Neuronal stem cell (in vitro differentiated cells): ENCODE results near the gene CAVIN1.
A peak's percentile ranks its signal among the peaks of the same experiment; 100 is the strongest.

Experiments
- DNase-seq: peaks from one replicate; pipeline ENCODE4 v3.0.0-alpha.2; 2013; ENCODE audit warnings: low spot score
- H2AFZ ChIP-seq: one replicate; pipeline ENCODE4 v1.6.1; 2013; ENCODE audit warnings: mild to moderate bottlenecking, low read length, inconsistent platforms
- H2AK5ac ChIP-seq: 2 replicates; pipeline ENCODE4 v1.6.1; 2013; ENCODE audit warnings: low read depth, mild to moderate bottlenecking, inconsistent platforms, low read length, moderate library complexity, mixed read lengths
- H2BK120ac ChIP-seq: 2 replicates; pipeline ENCODE4 v1.6.1; 2013; ENCODE audit warnings: low read depth, mild to moderate bottlenecking, inconsistent platforms, low read length, moderate library complexity, mixed read lengths
- H2BK12ac ChIP-seq: one replicate; pipeline ENCODE4 v1.6.1; 2013; ENCODE audit warnings: low read length, inconsistent platforms
- H2BK15ac ChIP-seq: 2 replicates; pipeline ENCODE4 v1.6.1; 2013; ENCODE audit warnings: mild to moderate bottlenecking, low read length, inconsistent platforms, mixed read lengths
- H2BK5ac ChIP-seq: one replicate; pipeline ENCODE4 v1.6.1; 2013; ENCODE audit warnings: inconsistent platforms, mild to moderate bottlenecking, low read length, moderate library complexity
- H3K14ac ChIP-seq: one replicate; pipeline ENCODE4 v1.6.1; 2013; ENCODE audit warnings: low read length, inconsistent platforms
- H3K18ac ChIP-seq: 2 replicates; pipeline ENCODE4 v1.6.1; 2013; ENCODE audit warnings: low read length, inconsistent platforms
- H3K23ac ChIP-seq: 2 replicates; pipeline ENCODE4 v1.6.1; 2013; ENCODE audit warnings: low read depth, mild to moderate bottlenecking, mixed read lengths, low read length, inconsistent platforms; ENCODE audit not compliant: poor library complexity
- H3K27ac ChIP-seq: replicated peaks from 3 replicates; pipeline ENCODE4 v1.5.1; 2013; ENCODE audit warnings: low read length, inconsistent platforms
- H3K27me3 ChIP-seq, 3 experiments: 2 replicates each; pipeline ENCODE4 v1.6.1; 2013; ENCODE audit warnings: low read length in 3 of 3, mild to moderate bottlenecking in 2 of 3, inconsistent platforms in 1 of 3, low read depth in 1 of 3, mixed read lengths in 1 of 3, moderate library complexity in 1 of 3; ENCODE audit not compliant: control insufficient read depth in 3 of 3, insufficient read depth in 3 of 3
- H3K36me3 ChIP-seq, 2 donors: replicated peaks in 1 of 2; 2 replicates each; pipeline ENCODE4 v1.6.1; 2013; ENCODE audit warnings: low read length in 2 of 2; ENCODE audit not compliant: control insufficient read depth in 2 of 2, insufficient read depth in 2 of 2
- H3K4ac ChIP-seq: 2 replicates; pipeline ENCODE4 v1.6.1; 2013; ENCODE audit warnings: inconsistent platforms, mild to moderate bottlenecking, low read length, moderate library complexity
- H3K4me1 ChIP-seq, 2 donors: 1 replicate in 1 of 2; 2 replicates in 1 of 2; pipeline ENCODE4 v1.6.1; 2013; ENCODE audit warnings: low read length in 2 of 2, low read depth in 1 of 2; ENCODE audit not compliant: control insufficient read depth in 2 of 2, insufficient read depth in 1 of 2
- H3K4me2 ChIP-seq: one replicate; pipeline ENCODE4 v1.6.1; 2013; ENCODE audit warnings: mild to moderate bottlenecking, low read length, inconsistent platforms; ENCODE audit not compliant: insufficient read depth, poor library complexity, severe bottlenecking
- H3K4me3 ChIP-seq, 2 donors: 2 replicates each; pipeline ENCODE4 v1.5.1; 2013; ENCODE audit warnings: low read length in 2 of 2, mild to moderate bottlenecking in 2 of 2, inconsistent platforms in 1 of 2, moderate library complexity in 1 of 2
- H3K79me1 ChIP-seq: one replicate; pipeline ENCODE4 v1.6.1; 2013; ENCODE audit warnings: low read depth, mild to moderate bottlenecking, inconsistent platforms, low read length, moderate library complexity
- H3K9ac ChIP-seq: one replicate; pipeline ENCODE4 v1.6.1; 2013; ENCODE audit warnings: mild to moderate bottlenecking, low read depth, low read length, inconsistent platforms; ENCODE audit not compliant: poor library complexity
- H3K9me3 ChIP-seq, 2 donors: replicated peaks in 1 of 2; 2 replicates each; pipeline versions ENCODE3 to v1.6.1; 2013; ENCODE audit warnings: low read length in 2 of 2, mild to moderate bottlenecking in 2 of 2, inconsistent platforms in 1 of 2, low read depth in 1 of 2, mixed read lengths in 1 of 2, moderate library complexity in 1 of 2; ENCODE audit not compliant: control insufficient read depth in 2 of 2, insufficient read depth in 1 of 2
- H4K8ac ChIP-seq: one replicate; pipeline ENCODE4 v1.6.1; 2013; ENCODE audit warnings: low read depth, mild to moderate bottlenecking, inconsistent platforms, low read length, moderate library complexity
- H4K91ac ChIP-seq: one replicate; pipeline ENCODE4 v1.6.1; 2013; ENCODE audit warnings: low read length, low read depth, mild to moderate bottlenecking, inconsistent platforms; ENCODE audit not compliant: poor library complexity
- WGBS, 2 donors: extraction: QIAGEN DNeasy Blood & Tissue Kit; methylation state at CpG; one replicate each; pipeline ENCODE4 v1.1.7; 2013; ENCODE audit warnings: missing lambda C conversion rate in 2 of 2, mixed read lengths in 1 of 2; ENCODE audit not compliant: insufficient read length in 2 of 2, insufficient replicate concordance in 1 of 2; ENCODE audit errors: extremely low coverage in 2 of 2; 5-methylcytosine and 5-hydroxymethylcytosine counted together

The CAVIN1 gene

GRCh38 chr17:42389899-42390298 lies 33.2 kb downstream of the CAVIN1 start:
- Histone ChIP-seq H2BK15ac (peak overlapping the region; percentile 27), H3K23ac (no peak overlapping the region), H3K27ac (no peak overlapping the region), H3K9me3 (no peaks in the 10 kb centered on the region), H2BK5ac (no peak overlapping the region), H3K9ac (no peak overlapping the region), H4K91ac (no peak overlapping the region), H2AK5ac (no peak overlapping the region), H2BK120ac (no peak overlapping the region), H3K14ac (no peak overlapping the region), H3K4me3 (no peak overlapping the region), H3K36me3 (peaks cover 2 to 11% of the 10 kb centered on the region in 2 donors), H3K4ac (no peak overlapping the region), H4K8ac (no peak overlapping the region), H3K4me2 (no peak overlapping the region), H3K18ac (no peak overlapping the region), H2AFZ (no peak overlapping the region), H3K4me1 (peaks cover 6 to 12% of the 10 kb centered on the region in 2 donors), H3K79me1 (peaks cover 5% of the 10 kb centered on the region), H3K27me3 (no peaks in the 10 kb centered on the region), H2BK12ac (no peak overlapping the region)
- no peak for DNase-seq
- WGBS, 2 donors, result no CpG with 5 or more reads among the region's 5 CpGs

- H2BK12ac ChIP-seq, result no peak overlapping the region
- no peak overlapping the region for H2BK5ac ChIP-seq
- no peak overlapping the region for H3K9ac ChIP-seq
- peaks cover 2 to 19% of the 10 kb centered on the region in 2 donors for H3K36me3 ChIP-seq
- H2AFZ ChIP-seq, result peak overlapping the region; percentile 59
- DNase-seq, result no peak
- no peak overlapping the region for H3K4ac ChIP-seq
- no peak overlapping the region for H2BK15ac ChIP-seq
- peak overlapping the region in 1 of 2 donors; percentile 19 for H3K4me3 ChIP-seq
- no peaks in the 10 kb centered on the region for H3K9me3 ChIP-seq
- no peak overlapping the region for H3K18ac ChIP-seq
- no peak overlapping the region for H2AK5ac ChIP-seq
- WGBS, 2 donors, result no CpG with 5 or more reads among the region's 11 CpGs
- H3K14ac ChIP-seq, result no peak overlapping the region
- no peaks in the 10 kb centered on the region for H3K27me3 ChIP-seq
- peaks cover 6 to 12% of the 10 kb centered on the region in 2 donors for H3K4me1 ChIP-seq
- H4K8ac ChIP-seq, result no peak overlapping the region
- H3K23ac ChIP-seq, result no peak overlapping the region
- no peak overlapping the region for H2BK120ac ChIP-seq
- peak overlapping the region; percentile 58 for H3K4me2 ChIP-seq
- no peak overlapping the region for H4K91ac ChIP-seq
- H3K27ac ChIP-seq, result no peak overlapping the region
- peaks cover 5% of the 10 kb centered on the region for H3K79me1 ChIP-seq
Observed at GRCh38 chr17:42389135-42389417, 34.0 kb downstream of the CAVIN1 start.

DNA sequence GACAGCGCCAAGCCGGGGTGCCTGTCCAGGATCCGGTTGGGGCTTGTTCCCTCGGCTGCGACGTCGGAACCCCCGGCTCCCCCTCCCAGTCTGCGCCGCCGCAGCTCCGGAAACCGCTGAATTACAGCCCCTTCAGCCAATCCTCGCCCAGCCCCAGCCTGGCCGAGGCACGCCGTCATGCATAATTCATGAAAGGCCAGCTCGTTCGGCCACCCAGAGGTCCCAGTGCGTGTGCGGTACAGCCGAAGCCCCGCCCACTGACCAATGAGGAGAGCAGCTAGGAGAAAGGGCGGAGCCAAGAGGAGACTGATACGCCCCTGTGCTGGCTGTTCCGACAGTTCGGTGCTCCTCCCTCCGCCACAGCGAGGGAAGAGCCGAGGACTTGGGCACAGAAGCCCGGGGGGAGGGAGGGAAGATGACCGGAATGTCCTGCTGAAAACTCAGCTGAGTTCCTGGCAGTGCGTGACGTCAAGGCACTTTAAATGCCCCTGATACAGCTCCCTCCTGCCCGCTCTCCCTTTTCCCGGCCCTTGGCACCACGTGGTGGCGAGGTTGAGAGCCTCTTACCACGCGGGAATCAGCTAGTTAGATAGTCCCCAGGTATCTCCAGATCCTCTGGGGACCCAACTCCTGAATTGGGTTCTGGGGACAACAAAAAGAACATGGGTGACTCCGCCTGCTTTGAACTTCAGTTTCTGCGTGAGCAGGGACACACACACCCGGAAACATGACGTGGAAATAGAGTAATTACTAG lies 34.5 kb downstream of the CAVIN1 start, which contains the start of gene STAT3:
TSS of gene STAT3 (minus strand) at position 62 of the 754 bp plus-strand sequence. CDS start 39,926 bp downstream, outside the sequence.
- Histone ChIP-seq H3K4me2 (peak within 1 kb of the TSS; percentile 83), H3K4ac (no peak within 1 kb of the TSS), H2BK15ac (peak within 1 kb of the TSS; percentile 85), H3K9me3 (peaks cover 0 to 3% of the 10 kb centered on the region in 2 donors), H2BK12ac (no peak within 1 kb of the TSS), H3K79me1 (peaks cover 5% of the 10 kb centered on the region), H4K8ac (no peak within 1 kb of the TSS), H3K9ac (peak within 1 kb of the TSS; percentile 93), H2AFZ (peak within 1 kb of the TSS; percentile 69), H3K14ac (peak within 1 kb of the TSS; percentile 75), H3K4me3 (peak within 1 kb of the TSS; percentile 91 to 96), H3K4me1 (peaks cover 6 to 12% of the 10 kb centered on the region in 2 donors), H3K36me3 (peaks cover 2 to 22% of the 10 kb centered on the region in 2 donors), H2BK5ac (peak within 1 kb of the TSS; percentile 95), H4K91ac (no peak within 1 kb of the TSS), H3K23ac (peak within 1 kb of the TSS; percentile 75), H2BK120ac (peak within 1 kb of the TSS; percentile 91), H3K18ac (peak within 1 kb of the TSS; percentile 92), H3K27ac (peak within 1 kb of the TSS; percentile 66), H2AK5ac (peak within 1 kb of the TSS; percentile 86), H3K27me3 (no peaks in the 10 kb centered on the region)
- peak; percentile 100 for DNase-seq
- no CpG with 5 or more reads among the region's 44 CpGs for WGBS, 2 donors

DNA sequence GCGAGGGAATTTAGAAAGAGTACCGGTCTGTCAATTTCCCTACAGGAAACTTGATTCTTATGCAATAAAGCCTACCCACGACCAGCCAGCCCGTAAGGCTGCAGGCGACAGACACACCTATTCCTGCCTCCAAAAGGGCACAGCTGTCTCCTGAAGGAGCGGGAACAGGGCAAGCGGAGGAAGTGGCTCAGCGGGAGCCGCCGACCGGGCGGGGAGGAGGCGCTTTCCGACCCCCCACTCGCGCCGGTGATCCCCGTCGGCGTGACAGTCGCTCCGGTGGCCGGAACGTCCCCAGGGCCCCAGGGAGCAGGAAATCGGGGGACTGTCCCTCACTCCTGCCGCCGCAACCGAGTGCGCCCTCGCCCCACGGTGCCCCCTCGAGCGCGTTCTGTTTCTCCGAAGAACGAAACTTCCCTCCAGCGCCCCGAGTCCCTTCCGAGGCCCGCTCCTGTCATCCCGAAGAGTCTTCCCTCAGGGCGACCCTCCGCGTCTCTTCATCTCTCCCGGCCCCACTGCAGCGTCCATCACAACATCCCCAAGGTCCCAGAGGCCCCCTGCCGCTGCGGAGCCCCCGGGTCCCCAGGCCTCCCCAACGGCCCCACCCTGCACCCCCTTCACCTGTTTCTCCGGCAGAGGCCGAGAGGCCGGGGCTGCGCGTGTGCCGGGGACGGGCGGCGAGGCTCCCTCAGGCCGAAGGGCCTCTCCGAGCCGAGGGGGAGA lies 35.2 kb downstream of the CAVIN1 start:
- no CpG with 5 or more reads among the region's 62 CpGs for WGBS, 2 donors
- Histone ChIP-seq H2BK12ac (no peak overlapping the region), H2BK15ac (peak overlapping the region; percentile 85), H3K27me3 (no peaks in the 10 kb centered on the region), H3K4me2 (peak overlapping the region; percentile 83), H3K14ac (peak overlapping the region; percentile 75), H3K4me1 (peaks cover 6 to 12% of the 10 kb centered on the region in 2 donors), H2BK5ac (peak overlapping the region; percentile 95), H2AFZ (peak overlapping the region; percentile 69), H2BK120ac (peak overlapping the region; percentile 91), H3K23ac (peak overlapping the region; percentile 75), H3K9ac (peak overlapping the region; percentile 93), H3K9me3 (peaks cover 0 to 7% of the 10 kb centered on the region in 2 donors), H3K36me3 (peaks cover 2 to 28% of the 10 kb centered on the region in 2 donors), H3K27ac (peak overlapping the region; percentile 66), H3K79me1 (peaks cover 8% of the 10 kb centered on the region), H3K4ac (no peak overlapping the region), H4K91ac (no peak overlapping the region), H2AK5ac (peak overlapping the region; percentile 86), H3K4me3 (peak overlapping the region; percentile 91 to 96), H3K18ac (peak overlapping the region; percentile 92), H4K8ac (no peak overlapping the region)
- DNase-seq, result no peak
